GM19239 (cell line): ENCODE data around the gene CDS2.
A peak's percentile ranks its signal among the peaks of the same experiment; 100 is the strongest.
"Not testable (repeated sequence)": the region's sequence is repeated elsewhere in the genome, so short reads cannot be mapped to it uniquely, and the experiment has no call there.

Experiments
- DNase-seq: peaks from one replicate; pipeline ENCODE4 v3.0.0; 2011; ENCODE audit warnings: low spot score; ENCODE audit not compliant: insufficient read length
- FAIRE-seq: peaks from 2 replicates; lab custom pipeline; 2011; peaks lifted over from hg19 to GRCh38; lab: Jason Lieb, UNC

CDS2 gene

GRCh38 chr20:5126512-5127203 is at the start of gene CDS2:
TSS of gene CDS2 (plus strand) at chr20:5127008. CDS start at chr20:5127093, 85 bp downstream.
- FAIRE-seq: peak; percentile 98

GRCh38 chr20:5077761-5078387 is 48.9 kb upstream of the CDS2 start:
- DNase-seq (no peak), FAIRE-seq (no peak)

More at GRCh38 chr20:5126512-5127203, at the start of gene CDS2:
- DNase-seq: peak; percentile 82

GRCh38 chr20:5078399-5078958 is 48.3 kb upstream of the CDS2 start:
- peak; percentile 84 for DNase-seq
- peak; percentile 99 for FAIRE-seq

- DNase-seq (peak; percentile 10), FAIRE-seq (peak; percentile 57)
Measured at GRCh38 chr20:5080384-5080877, 46.4 kb upstream of the CDS2 start.

GRCh38 chr20:5085380-5085779 is 41.4 kb upstream of the CDS2 start:
- FAIRE-seq (no peak), DNase-seq (no peak)

GRCh38 chr20:5088688-5089087 is 38.1 kb upstream of the CDS2 start:
- DNase-seq: no peak
- no peak for FAIRE-seq

GRCh38 chr20:5090191-5090590 is 36.6 kb upstream of the CDS2 start:
- no peak for DNase-seq
- peak; percentile 94 for FAIRE-seq

GRCh38 chr20:5091902-5092301 is 34.9 kb upstream of the CDS2 start:
- DNase-seq (no peak), FAIRE-seq (no peak)

- no peak for DNase-seq
- no peak for FAIRE-seq
Measured at GRCh38 chr20:5092765-5093339, 34.0 kb upstream of the CDS2 start.

- FAIRE-seq (no peak), DNase-seq (no peak)
Measured at GRCh38 chr20:5095454-5095853, 31.4 kb upstream of the CDS2 start.

- DNase-seq: no peak
- FAIRE-seq: no peak
Measured at GRCh38 chr20:5095931-5096330, 30.9 kb upstream of the CDS2 start.

- DNase-seq (no peak), FAIRE-seq (no peak)
Measured at GRCh38 chr20:5096463-5096862, 30.3 kb upstream of the CDS2 start.

GRCh38 chr20:5099009-5099408 is 27.8 kb upstream of the CDS2 start:
- DNase-seq, FAIRE-seq: not testable (repeated sequence)

GRCh38 chr20:5099909-5100308 is 26.9 kb upstream of the CDS2 start:
- FAIRE-seq, DNase-seq: not testable (repeated sequence)

GRCh38 chr20:5100684-5101347 is 26.0 kb upstream of the CDS2 start:
- peak; percentile 39 for FAIRE-seq

GRCh38 chr20:5104479-5104878 is 22.3 kb upstream of the CDS2 start:
- FAIRE-seq: no peak
- DNase-seq: no peak

More at GRCh38 chr20:5100684-5101347, 26.0 kb upstream of the CDS2 start:
- DNase-seq: peak; percentile 33

- DNase-seq (no peak), FAIRE-seq (no peak)
Measured at GRCh38 chr20:5109276-5109675, 17.5 kb upstream of the CDS2 start.

- FAIRE-seq: no peak
- DNase-seq: no peak
Measured at GRCh38 chr20:5113615-5113986, 13.2 kb upstream of the CDS2 start.

GRCh38 chr20:5114403-5114802 is 12.4 kb upstream of the CDS2 start:
- DNase-seq (no peak), FAIRE-seq (no peak)

- FAIRE-seq: no peak
- no peak for DNase-seq
Measured at GRCh38 chr20:5116875-5117274, 9.9 kb upstream of the CDS2 start.
